CD8-positive, alpha-beta memory T cell (primary cell): ENCODE results near the gene HS3ST4. TPM values are rescaled to one million over a fixed set of nuclear protein-coding genes. Genes with fewer than 3 reads are reported as not detected.

Source experiments
- CTCF ChIA-PET: fragments of 350-600 bp; sonication (Branson Sonifier 250); formaldehyde crosslinking; loops from one replicate; lab custom pipeline; 2021; ENCODE audit warnings: antibody characterized with exemption; lab: Charles Lee
- POLR2A ChIA-PET: fragments of 350-600 bp; sonication (Branson Sonifier 250); formaldehyde crosslinking; loops from one replicate; lab custom pipeline; 2021; ENCODE audit warnings: antibody characterized with exemption; lab: Charles Lee
- DNase-seq, 5 donors: peaks; one replicate each; pipeline versions ENCODE4 v3.0.0 to v3.0.0-alpha.2; 2020 to 2022; ENCODE audit warnings: mixed read lengths in 1 of 5
- H3K27ac ChIP-seq: one replicate; pipeline ENCODE4 v1.7.0; 2013; ENCODE audit warnings: low read depth, mild to moderate bottlenecking, low read length, moderate library complexity
- H3K27me3 ChIP-seq: 2 replicates; pipeline ENCODE4 v1.7.0; 2013; ENCODE audit warnings: low read length, mild to moderate bottlenecking; ENCODE audit not compliant: insufficient read depth, poor library complexity, severe bottlenecking
- H3K36me3 ChIP-seq: 2 replicates; pipeline ENCODE4 v1.7.0; 2013; ENCODE audit warnings: mild to moderate bottlenecking, low read length, moderate library complexity; ENCODE audit not compliant: insufficient read depth
- H3K4me1 ChIP-seq: 2 replicates; pipeline ENCODE4 v1.7.0; 2013; ENCODE audit warnings: mild to moderate bottlenecking, low read length, moderate library complexity; ENCODE audit not compliant: insufficient read depth
- H3K4me3 ChIP-seq: 2 replicates; pipeline ENCODE4 v1.7.0; 2013; ENCODE audit warnings: mild to moderate bottlenecking, low read length
- H3K9me3 ChIP-seq: 2 replicates; pipeline ENCODE4 v1.7.0; 2013; ENCODE audit warnings: mild to moderate bottlenecking, low read length
- H3K27ac Mint-ChIP-seq, 8 donors: one replicate each; pipeline ENCODE4 v1.8.0; 2020 to 2021; ENCODE audit warnings: mixed read lengths in 8 of 8, mild to moderate bottlenecking in 6 of 8, inconsistent platforms in 3 of 8, moderate library complexity in 3 of 8
- H3K27me3 Mint-ChIP-seq, 2 donors: one replicate each; pipeline ENCODE4 v1.8.0; 2020 to 2021; ENCODE audit warnings: mixed read lengths in 2 of 2, mild to moderate bottlenecking in 1 of 2, moderate library complexity in 1 of 2
- H3K36me3 Mint-ChIP-seq, 3 donors: one replicate each; pipeline ENCODE4 v1.8.0; 2020 to 2021; ENCODE audit warnings: mixed read lengths in 3 of 3, inconsistent platforms in 1 of 3, mild to moderate bottlenecking in 1 of 3
- H3K4me1 Mint-ChIP-seq, 3 donors: one replicate each; pipeline ENCODE4 v1.8.0; 2020 to 2021; ENCODE audit warnings: mixed read lengths in 3 of 3, inconsistent platforms in 1 of 3, mild to moderate bottlenecking in 1 of 3
- H3K4me3 Mint-ChIP-seq, 7 donors: one replicate each; pipeline ENCODE4 v1.8.0; 2020 to 2021; ENCODE audit warnings: mixed read lengths in 7 of 7, mild to moderate bottlenecking in 6 of 7, moderate library complexity in 4 of 7, inconsistent platforms in 2 of 7
- H3K9me3 Mint-ChIP-seq, 5 donors: one replicate each; pipeline ENCODE4 v1.8.0; 2020 to 2022; ENCODE audit warnings: mixed read lengths in 5 of 5, mild to moderate bottlenecking in 3 of 5, moderate library complexity in 2 of 5, inconsistent platforms in 1 of 5
- polyA plus RNA-seq: library from polyadenylated mRNA; unstranded; fragments of 300-500 nt; fragmentation: Illumina TruSeq; gene quantifications from one replicate; pipeline ENCODE4 v1.2.3, GENCODE V29; 2021
- total RNA-seq, 2 experiments: library from RNA; stranded (reverse); gene quantifications; one replicate each; pipeline ENCODE4 v1.2.3, GENCODE V29; 2021

HS3ST4 gene
- total and polyA plus RNA-seq, 3 experiments from 2014 or later = not detected

DNA sequence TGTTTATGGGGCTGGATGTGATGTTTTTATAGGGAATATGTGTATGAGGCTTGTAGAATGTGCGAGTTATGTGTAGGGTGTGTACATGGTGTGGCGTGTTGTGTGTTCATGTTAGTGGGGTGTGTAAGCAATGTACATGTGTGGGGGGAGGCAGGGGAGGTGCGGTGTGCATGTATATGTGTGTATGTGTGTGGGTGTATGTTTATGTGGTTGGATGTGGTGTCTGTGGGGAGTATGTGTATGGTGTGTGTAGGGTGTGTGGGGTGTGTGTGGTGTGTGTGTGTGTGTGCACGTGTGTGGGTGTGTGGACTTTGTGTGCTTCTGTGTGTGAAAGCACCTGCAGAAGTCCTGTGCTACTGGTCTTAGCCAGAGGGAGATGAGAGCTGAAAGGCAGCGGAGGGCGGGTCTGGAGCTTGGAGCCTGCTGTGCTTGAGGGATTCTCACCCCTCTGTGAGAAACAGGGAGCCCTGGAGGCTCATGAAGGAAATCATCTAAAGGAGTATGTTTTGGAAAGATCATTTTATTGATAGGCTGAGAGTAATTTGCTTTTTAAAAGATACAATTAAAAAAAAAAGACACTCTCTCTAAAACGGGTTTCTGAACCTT is 222.7 kb downstream of the HS3ST4 start:
- Mint-ChIP-seq H3K4me1 (no peaks in the 10 kb centered on the region), H3K27ac (no peak overlapping the region)
- CTCF ChIA-PET = no interaction called here

DNA sequence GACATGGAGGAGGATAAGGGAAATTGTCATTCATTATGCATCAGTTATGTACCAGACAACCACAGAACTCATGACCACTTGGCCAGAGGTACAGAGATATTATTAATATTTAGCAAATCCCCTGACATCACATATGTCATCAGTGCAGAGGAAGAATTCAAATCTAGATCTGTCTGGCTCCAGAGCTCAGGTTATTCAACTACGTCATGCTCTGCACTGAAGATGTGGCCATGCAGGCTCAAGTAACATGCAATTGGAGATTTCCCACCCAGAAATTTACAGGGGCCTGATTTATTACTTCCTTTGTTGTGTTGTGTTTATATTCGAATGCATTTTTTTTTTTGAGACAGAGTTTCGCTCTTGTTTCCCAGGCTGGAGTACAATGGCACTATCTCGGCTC is 224.3 kb downstream of the HS3ST4 start:
- no peak overlapping the region for H3K27ac Mint-ChIP-seq

More for the DNA sequence above, 222.7 kb downstream of the HS3ST4 start:
- no peaks in the 10 kb centered on the region for H3K4me1 ChIP-seq
- H3K4me3 ChIP-seq = no peak overlapping the region
- H3K9me3 ChIP-seq = no peaks in the 10 kb centered on the region
- H3K9me3 Mint-ChIP-seq = no peaks in the 10 kb centered on the region
- H3K36me3 ChIP-seq = no peaks in the 10 kb centered on the region
- H3K27me3 ChIP-seq = no peaks in the 10 kb centered on the region
- no peaks in the 10 kb centered on the region for H3K36me3 Mint-ChIP-seq
- no peak overlapping the region for H3K4me3 Mint-ChIP-seq
- DNase-seq = no peak
- POLR2A ChIA-PET = no interaction called here
- no peak overlapping the region for H3K27ac ChIP-seq
- H3K27me3 Mint-ChIP-seq = peaks cover 0 to 3% of the 10 kb centered on the region in 2 donors

DNA sequence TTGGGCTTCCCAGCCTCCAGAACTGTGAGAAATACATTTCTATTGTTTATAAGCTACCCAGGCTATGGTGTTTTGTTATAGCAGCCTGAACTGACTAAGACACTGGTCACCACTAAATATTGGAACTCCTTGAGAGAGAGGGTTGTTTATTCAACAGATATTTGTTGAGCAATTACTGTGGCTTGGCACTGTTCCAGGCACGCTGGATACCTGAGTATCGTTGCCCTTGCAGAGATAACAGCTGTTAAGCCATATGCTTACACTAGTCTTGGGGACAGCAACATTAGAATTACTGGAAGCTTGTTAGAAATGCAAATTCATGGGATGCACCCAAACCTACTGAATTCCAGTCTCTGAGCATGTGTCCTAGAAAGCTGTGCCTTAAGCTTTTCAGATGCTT is 230.7 kb downstream of the HS3ST4 start:
- Histone ChIP-seq H3K4me3 (no peak overlapping the region), H3K27me3 (no peaks in the 10 kb centered on the region), H3K36me3 (no peaks in the 10 kb centered on the region), H3K4me1 (no peaks in the 10 kb centered on the region), H3K9me3 (no peaks in the 10 kb centered on the region), H3K27ac (no peak overlapping the region)
- Mint-ChIP-seq H3K27me3 (peaks cover 1 to 6% of the 10 kb centered on the region in 2 donors), H3K36me3 (no peaks in the 10 kb centered on the region), H3K9me3 (peaks cover 0 to 2% (median 0%) of the 10 kb centered on the region in 5 donors), H3K4me3 (no peak overlapping the region), H3K27ac (no peak overlapping the region), H3K4me1 (no peaks in the 10 kb centered on the region)
- no peak for DNase-seq
- ChIA-PET POLR2A (no interaction called here), CTCF (no interaction called here)

More for the DNA sequence above, 224.3 kb downstream of the HS3ST4 start:
- ChIA-PET POLR2A (no interaction called here), CTCF (no interaction called here)
- Histone ChIP-seq H3K4me1 (no peaks in the 10 kb centered on the region), H3K36me3 (no peaks in the 10 kb centered on the region), H3K27ac (no peak overlapping the region), H3K27me3 (no peaks in the 10 kb centered on the region), H3K4me3 (no peak overlapping the region), H3K9me3 (no peaks in the 10 kb centered on the region)
- Mint-ChIP-seq H3K9me3 (peaks cover 0 to 2% (median 0%) of the 10 kb centered on the region in 5 donors), H3K36me3 (no peaks in the 10 kb centered on the region), H3K4me3 (no peak overlapping the region), H3K4me1 (no peaks in the 10 kb centered on the region), H3K27me3 (peaks cover 0 to 3% of the 10 kb centered on the region in 2 donors)
- DNase-seq = no peak

DNA sequence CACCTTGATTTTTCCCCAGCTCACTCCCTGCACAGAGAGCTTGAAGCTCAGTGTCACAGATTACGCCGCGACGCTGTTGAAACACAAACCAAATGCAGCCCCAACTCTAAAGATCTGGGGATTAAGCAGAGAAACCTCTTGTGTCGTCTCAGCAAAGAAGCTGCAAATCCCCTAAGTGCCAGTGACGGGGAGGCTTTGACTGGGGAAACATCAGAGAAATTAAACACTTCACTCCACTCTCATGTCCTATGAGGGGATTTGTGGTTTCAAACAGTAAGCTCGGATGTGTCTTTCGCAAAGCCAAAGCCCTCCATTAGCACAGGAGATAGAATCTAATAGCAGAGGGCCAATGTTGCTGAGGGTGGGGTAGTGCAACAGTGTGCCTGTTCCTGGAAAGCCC is 233.7 kb downstream of the HS3ST4 start:
- Histone ChIP-seq H3K27ac (no peak overlapping the region), H3K4me3 (no peak overlapping the region), H3K4me1 (no peaks in the 10 kb centered on the region), H3K27me3 (no peaks in the 10 kb centered on the region), H3K36me3 (no peaks in the 10 kb centered on the region), H3K9me3 (no peaks in the 10 kb centered on the region)
- POLR2A ChIA-PET = no interaction called here
- DNase-seq = no peak
- Mint-ChIP-seq H3K4me3 (no peak overlapping the region), H3K9me3 (peaks cover 0 to 2% (median 0%) of the 10 kb centered on the region in 5 donors), H3K4me1 (no peaks in the 10 kb centered on the region), H3K27me3 (peaks cover 2 to 6% of the 10 kb centered on the region in 2 donors), H3K27ac (no peak overlapping the region), H3K36me3 (no peaks in the 10 kb centered on the region)
- CTCF ChIA-PET = no interaction called here

DNA sequence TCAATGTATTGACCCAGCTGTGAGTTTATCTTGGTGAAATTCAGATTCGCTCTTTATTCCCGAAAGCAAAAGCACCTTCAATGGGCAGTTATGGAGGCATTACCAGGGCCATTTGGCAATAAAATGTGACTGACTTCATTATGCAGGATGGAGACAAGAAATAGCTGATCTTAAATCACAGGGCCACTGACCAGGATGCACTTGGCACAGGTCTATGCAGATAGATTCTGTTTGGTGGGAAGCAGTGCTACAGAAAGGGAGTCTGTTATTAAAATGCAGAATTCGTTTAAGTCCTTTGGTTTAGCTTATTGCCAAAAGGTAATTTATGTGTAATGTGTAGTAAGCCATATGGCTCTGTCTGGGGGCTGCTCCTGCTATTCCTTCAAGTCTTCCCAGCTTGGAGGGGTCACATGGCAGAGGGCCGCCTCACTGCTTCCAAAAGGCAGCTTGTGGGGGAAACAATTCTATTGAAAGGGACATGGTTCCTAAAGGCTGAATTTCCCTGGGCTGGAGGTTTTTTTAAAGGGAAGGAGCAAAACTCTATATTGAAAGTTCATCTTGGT is 239.8 kb downstream of the HS3ST4 start:
- no peak overlapping the region for H3K4me3 Mint-ChIP-seq
- POLR2A ChIA-PET = no interaction called here
- H3K27ac Mint-ChIP-seq = peak overlapping the region in 1 of 8 donors; percentile 7

DNA sequence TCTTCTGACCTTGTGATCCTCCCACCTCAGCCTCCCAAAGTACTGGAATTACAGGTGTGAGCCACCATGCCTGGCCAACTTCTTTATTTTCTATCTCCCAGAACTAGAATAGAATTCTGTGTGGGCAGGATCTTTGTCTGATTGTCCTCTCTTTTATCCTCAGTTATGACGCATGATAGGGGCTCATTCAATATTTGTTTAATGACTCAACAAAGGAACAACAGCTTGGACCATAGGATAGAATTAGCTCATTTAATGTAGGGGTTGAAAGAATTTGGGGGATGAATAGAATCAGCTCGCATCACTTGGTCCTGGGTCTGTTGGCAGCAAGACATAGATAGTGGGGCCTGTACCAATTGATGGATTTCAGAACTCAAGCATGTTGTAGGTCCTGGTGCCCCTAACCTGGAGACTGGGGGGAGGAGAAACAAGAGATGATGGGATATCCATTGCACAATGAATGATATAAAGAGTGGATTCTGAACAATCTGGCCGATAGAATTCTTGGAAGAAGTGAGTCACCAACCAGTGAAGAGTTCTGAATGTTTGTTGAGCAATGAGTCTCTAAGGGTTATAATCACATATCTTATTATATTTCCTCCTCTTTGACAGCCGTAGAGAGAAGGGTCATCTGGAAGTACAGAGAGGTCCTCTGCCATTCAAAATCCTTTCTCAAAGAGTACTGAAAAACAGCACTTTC is 250.2 kb downstream of the HS3ST4 start:
- H3K36me3 Mint-ChIP-seq = no peaks in the 10 kb centered on the region
- no peak overlapping the region for H3K4me3 Mint-ChIP-seq
- H3K4me1 Mint-ChIP-seq = no peaks in the 10 kb centered on the region
- no peak for DNase-seq
- H3K27ac ChIP-seq = no peak overlapping the region
- H3K27ac Mint-ChIP-seq = no peak overlapping the region
- no peaks in the 10 kb centered on the region for H3K36me3 ChIP-seq
- peaks cover 0 to 3% (median 0%) of the 10 kb centered on the region in 5 donors for H3K9me3 Mint-ChIP-seq
- H3K27me3 Mint-ChIP-seq = peaks cover 4 to 7% of the 10 kb centered on the region in 2 donors
- CTCF ChIA-PET = no interaction called here
- H3K27me3 ChIP-seq = no peaks in the 10 kb centered on the region
- H3K4me1 ChIP-seq = no peaks in the 10 kb centered on the region
- H3K4me3 ChIP-seq = no peak overlapping the region
- POLR2A ChIA-PET = no interaction called here
- H3K9me3 ChIP-seq = no peaks in the 10 kb centered on the region

More for the DNA sequence above, 239.8 kb downstream of the HS3ST4 start:
- H3K27me3 Mint-ChIP-seq = peaks cover 0 to 2% of the 10 kb centered on the region in 2 donors
- CTCF ChIA-PET = interaction anchor here (1.1 kb wide), 1 partner anchor 9 kb away, joined by 3 read pairs; no protein-coding TSS in a partner anchor
- H3K4me3 ChIP-seq = no peak overlapping the region
- no peak overlapping the region for H3K27ac ChIP-seq
- no peaks in the 10 kb centered on the region for H3K36me3 Mint-ChIP-seq
- no peak for DNase-seq
- H3K4me1 Mint-ChIP-seq = no peaks in the 10 kb centered on the region
- no peaks in the 10 kb centered on the region for H3K4me1 ChIP-seq
- no peaks in the 10 kb centered on the region for H3K9me3 ChIP-seq
- no peaks in the 10 kb centered on the region for H3K36me3 ChIP-seq
- H3K27me3 ChIP-seq = no peaks in the 10 kb centered on the region
- peaks cover 0 to 3% (median 0%) of the 10 kb centered on the region in 5 donors for H3K9me3 Mint-ChIP-seq

DNA sequence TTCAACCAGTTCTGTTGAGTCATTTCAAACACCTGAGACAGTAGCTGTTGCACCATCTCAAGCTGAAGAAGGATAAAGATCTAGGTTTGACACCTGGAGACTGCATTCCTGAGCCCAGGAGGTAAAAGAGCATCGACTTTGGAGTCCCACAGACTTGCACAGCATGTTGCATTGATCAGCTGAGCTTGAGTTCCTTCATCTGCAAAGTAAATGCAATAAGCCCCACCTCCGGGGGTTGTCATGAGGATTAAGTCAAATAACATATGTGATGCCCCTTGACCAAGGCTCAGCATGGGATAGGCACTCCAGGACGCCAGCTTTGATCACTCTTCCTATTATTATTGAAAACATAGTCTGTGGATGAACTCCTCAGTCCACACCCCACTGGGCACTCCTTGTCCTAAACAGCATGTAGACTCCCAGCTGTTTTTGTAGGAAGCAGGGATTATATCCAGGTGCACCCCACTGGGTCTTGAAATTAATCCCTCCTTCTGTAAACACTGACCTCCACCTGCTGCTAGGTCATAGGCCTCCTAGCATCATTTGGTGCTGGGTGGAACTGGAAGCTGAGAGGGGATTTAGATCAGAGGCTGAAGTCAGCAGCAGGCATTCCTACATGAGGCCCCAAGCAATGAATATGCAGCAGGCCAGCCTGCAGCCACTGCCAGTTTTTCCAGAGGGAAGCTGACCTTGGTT is 259.0 kb downstream of the HS3ST4 start:
- H3K9me3 ChIP-seq = no peaks in the 10 kb centered on the region
- H3K36me3 ChIP-seq = no peaks in the 10 kb centered on the region
- ChIA-PET POLR2A (no interaction called here), CTCF (no interaction called here)
- Mint-ChIP-seq H3K27ac (no peak overlapping the region), H3K36me3 (no peaks in the 10 kb centered on the region), H3K4me1 (no peaks in the 10 kb centered on the region), H3K9me3 (peaks cover 0 to 2% (median 0%) of the 10 kb centered on the region in 5 donors), H3K4me3 (no peak overlapping the region), H3K27me3 (no peaks in the 10 kb centered on the region)
- no peaks in the 10 kb centered on the region for H3K4me1 ChIP-seq
- no peak for DNase-seq
- H3K27me3 ChIP-seq = no peaks in the 10 kb centered on the region
- no peak overlapping the region for H3K4me3 ChIP-seq
- H3K27ac ChIP-seq = no peak overlapping the region

DNA sequence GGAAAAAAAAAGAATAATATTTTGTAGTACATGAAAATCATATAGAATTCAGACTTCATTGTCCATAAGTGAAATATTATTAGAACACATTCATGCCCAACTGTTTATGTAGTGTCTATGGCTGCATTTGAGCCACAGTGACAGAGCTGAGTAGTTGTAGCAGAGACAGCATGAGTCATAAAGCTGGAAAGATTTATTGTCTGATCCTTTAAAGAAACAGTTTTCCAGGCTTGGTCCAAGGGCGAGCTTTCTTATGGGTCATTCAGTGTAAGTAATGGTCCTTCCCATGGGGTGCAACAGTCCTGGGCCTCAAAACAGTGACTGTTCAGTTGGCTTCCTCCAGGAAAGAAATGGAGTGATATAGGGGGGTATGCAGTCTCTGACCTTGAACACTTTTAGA is 260.2 kb downstream of the HS3ST4 start:
- CTCF ChIA-PET = no interaction called here
- POLR2A ChIA-PET = no interaction called here

More for the DNA sequence above, 260.2 kb downstream of the HS3ST4 start:
- no peaks in the 10 kb centered on the region for H3K9me3 ChIP-seq
- Mint-ChIP-seq H3K27me3 (peaks cover 3% of the 10 kb centered on the region in 2 donors), H3K27ac (no peak overlapping the region), H3K36me3 (no peaks in the 10 kb centered on the region), H3K4me3 (no peak overlapping the region), H3K9me3 (peaks cover 0 to 4% (median 0%) of the 10 kb centered on the region in 5 donors), H3K4me1 (no peaks in the 10 kb centered on the region)
- no peaks in the 10 kb centered on the region for H3K36me3 ChIP-seq
- H3K27ac ChIP-seq = no peak overlapping the region
- no peak overlapping the region for H3K4me3 ChIP-seq
- H3K27me3 ChIP-seq = no peaks in the 10 kb centered on the region
- no peak for DNase-seq
- no peaks in the 10 kb centered on the region for H3K4me1 ChIP-seq
